ENCODE measurements around the gene ATP2B3.
"Not testable (repeated sequence)": the region's sequence is repeated elsewhere in the genome, so short reads cannot be mapped to it uniquely, and the experiment has no call there.

The ATP2B3 gene

GRCh38 chrX:153592966-153593688, 75.7 kb downstream of the ATP2B3 start:
- no peak for DNase-seq (ENCODE audit: low spot score)

GRCh38 chrX:153593811-153594500, 76.5 kb downstream of the ATP2B3 start:
- no peak for DNase-seq (ENCODE audit: low spot score)
- no peak for FAIRE-seq

More at GRCh38 chrX:153592966-153593688, 75.7 kb downstream of the ATP2B3 start:
- no peak for FAIRE-seq

DNA sequence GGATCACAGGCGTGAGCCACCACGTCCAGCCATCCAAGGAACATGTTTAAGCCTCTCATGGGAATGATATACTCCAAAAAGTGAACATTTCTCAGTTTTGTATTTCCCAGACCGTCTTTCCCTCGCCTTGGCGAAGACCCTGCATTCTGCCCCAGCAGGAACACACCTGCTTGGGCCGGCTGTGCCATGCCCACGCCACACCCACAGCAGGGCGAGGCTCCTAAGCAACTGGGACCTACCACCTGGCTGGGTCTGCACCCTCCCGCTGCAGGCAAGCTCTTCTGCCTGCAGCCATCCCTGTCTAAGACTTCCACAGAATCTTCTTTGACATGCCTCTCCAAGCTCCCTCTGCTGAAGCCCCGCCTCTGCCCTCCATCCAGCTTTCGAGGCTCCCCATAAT, 77.9 kb downstream of the ATP2B3 start:
- DNase-seq (ENCODE audit: low spot score) (no peak), FAIRE-seq (no peak)

GRCh38 chrX:153595859-153596857, 78.7 kb downstream of the ATP2B3 start:
- no peak for DNase-seq (ENCODE audit: low spot score)
- FAIRE-seq, result no peak

GRCh38 chrX:153596981-153597750, 79.7 kb downstream of the ATP2B3 start:
- FAIRE-seq, result no peak

DNA sequence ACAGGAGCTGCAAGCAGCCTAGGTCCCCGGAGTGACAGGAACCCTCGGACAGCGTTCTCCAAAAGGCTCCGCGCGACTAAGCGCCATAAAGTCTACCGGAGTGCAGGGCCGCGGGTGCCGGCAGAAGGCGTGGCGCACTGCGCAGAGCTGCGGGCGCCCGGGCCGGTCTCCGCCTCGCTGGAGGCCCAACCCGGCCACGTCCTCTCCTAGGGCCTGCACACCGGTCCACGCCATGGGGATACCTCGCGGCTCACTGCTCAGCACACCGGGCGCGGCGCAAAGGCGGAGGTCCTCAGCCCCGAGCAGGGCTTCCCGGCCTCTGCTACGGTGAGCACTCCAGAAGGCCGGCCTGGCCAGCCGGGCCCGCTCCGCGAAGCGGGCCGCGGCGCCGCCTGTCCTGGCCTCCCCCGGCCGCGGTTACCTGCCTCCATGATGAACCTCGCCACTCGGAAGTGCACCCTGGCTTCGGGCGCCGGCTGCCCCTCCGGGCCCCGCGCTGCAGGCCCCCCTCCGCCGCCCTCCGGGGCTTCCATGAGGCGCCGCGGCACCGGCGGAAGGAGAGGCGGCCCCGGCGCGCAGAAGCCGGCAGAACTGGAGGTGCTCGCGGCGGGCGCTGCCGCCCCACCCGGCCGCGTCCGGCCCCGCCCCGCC, 81.2 kb downstream of the ATP2B3 start, which contains the start of gene CCNQ:
Gene CCNQ (minus strand): TSS at position 599 of the 651 bp plus-strand sequence. CDS start 66 bp downstream, at position 533.
- DNase-seq (ENCODE audit: low spot score), result peak; percentile 35
- FAIRE-seq, result no peak

More at GRCh38 chrX:153596981-153597750, 79.7 kb downstream of the ATP2B3 start:
- DNase-seq (ENCODE audit: low spot score), result no peak

- DNase-seq (ENCODE audit: low spot score), result peak; percentile 97
Measured at GRCh38 chrX:153599192-153600031, 82.0 kb downstream of the ATP2B3 start.

GRCh38 chrX:153600032-153600373, 82.6 kb downstream of the ATP2B3 start:
- DNase-seq (ENCODE audit: low spot score) (peak; percentile 15), FAIRE-seq (no peak)

More at GRCh38 chrX:153599192-153600031, 82.0 kb downstream of the ATP2B3 start:
- no peak for FAIRE-seq

GRCh38 chrX:153600921-153601320, 83.5 kb downstream of the ATP2B3 start:
- DNase-seq (ENCODE audit: low spot score) (no peak), FAIRE-seq (no peak)

GRCh38 chrX:153601511-153602110, 84.2 kb downstream of the ATP2B3 start:
- DNase-seq (ENCODE audit: low spot score) (no peak), FAIRE-seq (no peak)

GRCh38 chrX:153602601-153603000, 85.2 kb downstream of the ATP2B3 start:
- FAIRE-seq, result no peak
- no peak for DNase-seq (ENCODE audit: low spot score)

GRCh38 chrX:153603131-153603656, 85.8 kb downstream of the ATP2B3 start:
- no peak for DNase-seq (ENCODE audit: low spot score)
- no peak for FAIRE-seq

- not testable (repeated sequence) for FAIRE-seq; DNase-seq (ENCODE audit: low spot score)
Measured at GRCh38 chrX:153604666-153605380, 87.4 kb downstream of the ATP2B3 start.

GRCh38 chrX:153606503-153606902, 89.1 kb downstream of the ATP2B3 start:
- FAIRE-seq (no peak), DNase-seq (ENCODE audit: low spot score) (no peak)

DNA sequence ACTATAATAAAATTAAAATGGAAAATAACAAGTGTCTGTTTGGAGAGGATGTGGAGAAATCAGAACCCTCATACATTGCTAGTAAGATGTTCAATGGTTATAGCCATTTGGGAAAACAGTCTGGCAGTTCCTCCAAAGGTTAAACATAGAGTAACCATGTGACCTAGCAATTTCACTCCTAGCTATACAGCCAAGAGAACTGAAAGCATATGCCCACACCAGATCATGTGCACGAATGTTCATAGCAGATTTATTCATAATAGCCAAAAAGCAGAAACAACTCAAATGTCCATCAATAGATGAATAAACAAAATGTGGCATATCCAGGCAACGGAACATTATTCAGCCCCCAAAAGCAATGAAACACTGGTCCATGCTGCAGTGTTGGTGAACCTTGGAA, 90.9 kb downstream of the ATP2B3 start:
- no peak for FAIRE-seq
- DNase-seq (ENCODE audit: low spot score), result no peak

DNA sequence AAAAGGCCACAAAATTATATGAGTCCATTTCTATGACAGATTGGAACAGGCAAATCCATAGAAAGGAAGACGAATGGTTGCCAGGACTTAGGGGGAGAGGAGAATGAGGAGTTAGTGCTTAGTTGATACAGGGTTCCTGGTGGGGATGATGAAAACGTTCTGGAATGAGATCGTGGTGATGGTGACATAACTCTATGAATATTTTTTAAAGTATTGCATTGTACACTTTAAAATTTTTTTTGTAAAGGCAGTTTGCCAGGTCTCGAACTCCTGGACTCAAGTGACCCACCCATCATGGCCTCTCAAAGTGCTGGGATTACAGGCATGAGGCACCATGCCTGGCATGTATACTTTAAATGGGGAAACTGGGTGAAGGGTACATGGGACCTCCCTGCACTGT, 91.4 kb downstream of the ATP2B3 start:
- DNase-seq (ENCODE audit: low spot score) (no peak), FAIRE-seq (no peak)

- FAIRE-seq, result peak; percentile 9
- peak; percentile 84 for DNase-seq (ENCODE audit: low spot score)
Measured at GRCh38 chrX:153609917-153610835, 92.7 kb downstream of the ATP2B3 start.
